ENCODE measurements around the gene DOK6. TPM values are rescaled to one million over a fixed set of nuclear protein-coding genes. Genes with fewer than 3 reads are reported as not detected.

Gene DOK6
- total RNA-seq, 1 experiment from 2014 or later = 4.1 TPM

- ChIA-PET CTCF (no interaction called here), POLR2A (no interaction called here)
- Mint-ChIP-seq H3K27ac (no peak overlapping the region), H3K4me1 (no peaks in the 10 kb centered on the region), H3K4me3 (no peak overlapping the region), H3K9me3 (0 out of 2 replicates have a peak, but pooled peaks cover 3% of the 10 kb centered on the region), H3K27me3 (ENCODE audit: low read depth) (no peaks in the 10 kb centered on the region; the same call in 1 of the 2 replicates), H3K36me3 (no peaks in the 10 kb centered on the region)
- ATAC-seq (no peak), DNase-seq (ENCODE audit: low spot score) (no peak)
- TF ChIP-seq JUN (CRISPR knock-in tag; IDR thresholded peaks at IDR 0.05) (no peak), GABPB1 (CRISPR knock-in tag; IDR thresholded peaks at IDR 0.05) (peak; percentile 88)
Observed at GRCh38 chr18:69380324-69380723, 20.4 kb upstream of the DOK6 start.

- CTCF ChIA-PET = no interaction called here
- TF ChIP-seq TP53 (CRISPR knock-in tag; IDR thresholded peaks at IDR 0.05) (no peak), TEAD1 (CRISPR knock-in tag; IDR thresholded peaks at IDR 0.05) (no peak), NFYB (CRISPR knock-in tag; conservative IDR thresholded peaks at IDR 0.05; ENCODE audit: low read depth) (no peak)
- Mint-ChIP-seq H3K4me1 (peaks cover 12% of the 10 kb centered on the region), H3K27me3 (ENCODE audit: low read depth) (no peaks in the 10 kb centered on the region; the same call in 1 of the 2 replicates), H3K4me3 (no peak overlapping the region), H3K36me3 (no peaks in the 10 kb centered on the region), H3K27ac (no peak overlapping the region), H3K9me3 (0 out of 2 replicates have a peak, but pooled peaks cover 3% of the 10 kb centered on the region)
- DNase-seq (ENCODE audit: low spot score) (no peak), ATAC-seq (no peak)
- POLR2A ChIA-PET = no interaction called here
Observed at GRCh38 chr18:69383186-69383585, 17.5 kb upstream of the DOK6 start.

- Mint-ChIP-seq H3K4me3 (no peak overlapping the region), H3K4me1 (peaks cover 12% of the 10 kb centered on the region), H3K9me3 (no peaks in the 10 kb centered on the region), H3K27ac (no peak overlapping the region), H3K36me3 (no peaks in the 10 kb centered on the region), H3K27me3 (ENCODE audit: low read depth) (no peaks in the 10 kb centered on the region; the same call in 1 of the 2 replicates)
- CTCF ChIA-PET = no interaction called here
- TF ChIP-seq ATF2 (CRISPR knock-in tag; IDR thresholded peaks at IDR 0.05; ENCODE audit: borderline replicate concordance, low read depth) (no peak), NFYB (CRISPR knock-in tag; conservative IDR thresholded peaks at IDR 0.05; ENCODE audit: low read depth) (no peak), USF2 (CRISPR knock-in tag; IDR thresholded peaks at IDR 0.05) (no peak), JAZF1 (CRISPR knock-in tag; IDR thresholded peaks at IDR 0.05) (no peak), ZNF317 (CRISPR knock-in tag; IDR thresholded peaks at IDR 0.05; ENCODE audit: borderline replicate concordance, low read depth) (no peak)
- POLR2A ChIA-PET = no interaction called here
- DNase-seq (ENCODE audit: low spot score) (no peak), ATAC-seq (peak; percentile 86)
Observed at GRCh38 chr18:69387186-69387585, 13.5 kb upstream of the DOK6 start.

- Mint-ChIP-seq H3K27ac (no peak overlapping the region), H3K27me3 (ENCODE audit: low read depth) (no peaks in the 10 kb centered on the region; the same call in 1 of the 2 replicates), H3K9me3 (no peaks in the 10 kb centered on the region), H3K4me1 (peaks cover 12% of the 10 kb centered on the region), H3K4me3 (no peak overlapping the region), H3K36me3 (no peaks in the 10 kb centered on the region)
- ChIA-PET POLR2A (no interaction called here), CTCF (no interaction called here)
- ATAC-seq = no peak
- no peak for DNase-seq (ENCODE audit: low spot score)
- TF ChIP-seq NFE2L1 (CRISPR knock-in tag; IDR thresholded peaks at IDR 0.05) (no peak), TP53 (CRISPR knock-in tag; IDR thresholded peaks at IDR 0.05) (no peak), NR2C2 (CRISPR knock-in tag; IDR thresholded peaks at IDR 0.05) (no peak), FOXP4 (CRISPR knock-in tag; IDR thresholded peaks at IDR 0.05) (no peak), E2F1 (CRISPR knock-in tag; IDR thresholded peaks at IDR 0.05) (no peak), ATF3 (CRISPR knock-in tag; conservative IDR thresholded peaks at IDR 0.05) (no peak), ZNF317 (CRISPR knock-in tag; IDR thresholded peaks at IDR 0.05; ENCODE audit: borderline replicate concordance, low read depth) (no peak), ELF4 (CRISPR knock-in tag; IDR thresholded peaks at IDR 0.05; ENCODE audit: low read depth) (no peak), SMAD3 (CRISPR knock-in tag; IDR thresholded peaks at IDR 0.05; ENCODE audit: borderline replicate concordance) (no peak), ZNF121 (CRISPR knock-in tag; IDR thresholded peaks at IDR 0.05) (no peak), ATF6 (CRISPR knock-in tag; IDR thresholded peaks at IDR 0.05) (no peak), E2F4 (CRISPR knock-in tag; IDR thresholded peaks at IDR 0.05; ENCODE audit: borderline replicate concordance, low read depth) (no peak), ZNF138 (CRISPR knock-in tag; conservative IDR thresholded peaks at IDR 0.05) (no peak)
Observed at GRCh38 chr18:69388222-69388621, 12.5 kb upstream of the DOK6 start.

Data from WTC11 (cell line).